NCI-H524 (cell line): ENCODE data around the gene OR1N2.
"Not testable (repeated sequence)": the region's sequence is repeated elsewhere in the genome, so short reads cannot be mapped to it uniquely, and the experiment has no call there.

Experiments
- DNase-seq, 2 experiments: peaks; one replicate each; lab custom pipeline; 2025; lab: John Stamatoyannopoulos, UW

OR1N2 gene

GRCh38 chr9:122552812-122553211 is at the start of gene OR1N2:
Gene OR1N2 (plus strand): TSS chr9:122553112. CDS start chr9:122553212, 100 bp downstream.
- DNase-seq, result no peak

DNA sequence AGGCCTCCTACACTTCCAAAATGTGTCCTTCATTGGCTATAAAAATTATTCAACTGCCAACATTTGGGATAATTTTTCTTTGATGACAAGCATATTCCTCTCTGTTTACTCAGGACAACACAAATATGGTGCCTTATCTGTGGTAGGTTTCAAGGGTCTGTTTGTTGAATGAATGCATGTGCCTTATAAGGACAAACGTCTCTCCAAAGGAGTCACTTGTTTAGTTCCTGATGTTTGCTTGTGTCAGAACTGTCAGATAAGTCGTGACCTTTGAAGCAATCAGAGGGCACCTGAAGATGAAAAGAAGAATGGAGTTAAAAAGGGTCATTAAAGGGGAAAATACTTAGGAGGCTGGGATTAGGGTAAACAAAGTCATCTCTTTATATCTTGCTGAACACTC is 45.9 kb upstream of the OR1N2 start:
- no peak for DNase-seq

DNA sequence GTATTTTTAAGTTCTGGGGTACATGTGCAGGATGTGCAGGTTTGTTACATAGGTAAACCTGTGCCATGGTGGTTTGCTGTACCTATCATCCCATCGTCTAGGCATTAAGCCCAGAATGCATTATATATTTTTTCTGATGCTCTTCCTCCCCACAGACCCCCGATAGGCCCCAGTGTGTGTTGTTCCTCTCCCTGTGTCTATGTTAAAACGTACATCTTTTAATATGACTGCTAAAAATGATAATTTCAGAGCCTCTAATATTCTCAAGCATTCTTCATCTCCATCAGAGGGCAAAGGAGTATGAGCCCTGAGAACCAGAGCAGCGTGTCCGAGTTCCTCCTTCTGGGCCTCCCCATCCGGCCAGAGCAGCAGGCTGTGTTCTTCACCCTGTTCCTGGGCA is 42.4 kb upstream of the OR1N2 start, which contains the start of gene OR1J2:
Gene OR1J2 (plus strand): TSS at position 301 of the 400 bp plus-strand sequence. CDS start 0 bp downstream, at position 301.
- DNase-seq, result no peak

GRCh38 chr9:122518226-122518625 is 34.7 kb upstream of the OR1N2 start:
- no peak for DNase-seq

- DNase-seq, result no peak
Observed at GRCh38 chr9:122518841-122519240, 34.1 kb upstream of the OR1N2 start, which contains the start of gene OR1J4. Gene OR1J4 (plus strand): TSS chr9:122519141. CDS start chr9:122519141, 0 bp downstream.

- no peak for DNase-seq
Observed at GRCh38 chr9:122519376-122519775, 33.5 kb upstream of the OR1N2 start.

GRCh38 chr9:122526602-122527001 is 26.3 kb upstream of the OR1N2 start:
- no peak for DNase-seq

DNA sequence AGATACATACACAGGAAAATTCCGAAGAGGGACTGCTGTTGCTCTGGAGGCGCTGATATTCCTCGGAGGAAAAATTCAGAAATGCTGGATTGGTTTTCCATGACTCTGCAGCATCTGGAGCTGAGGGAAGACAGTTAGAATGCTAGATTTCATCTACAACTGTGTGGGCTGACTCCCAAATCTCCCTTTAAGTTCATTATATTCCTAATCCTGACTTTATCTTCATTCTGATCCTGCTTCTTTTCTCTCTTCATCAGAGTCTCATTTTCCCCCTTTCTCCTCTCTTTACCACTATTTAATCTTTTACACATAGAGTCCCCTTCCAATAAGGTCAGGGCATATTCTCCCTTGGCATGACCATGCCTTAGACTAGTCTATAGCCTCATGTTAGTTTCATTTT is 25.7 kb upstream of the OR1N2 start, which contains the start of gene OR1N1:
Gene OR1N1 (minus strand): TSS at position 101 of the 400 bp plus-strand sequence. CDS start 0 bp downstream, at position 101.
- no peak for DNase-seq

GRCh38 chr9:122531157-122531556 is 21.8 kb upstream of the OR1N2 start:
- not testable (repeated sequence) for DNase-seq

GRCh38 chr9:122536134-122536533 is 16.8 kb upstream of the OR1N2 start:
- DNase-seq, result no peak

GRCh38 chr9:122537066-122537465 is 15.8 kb upstream of the OR1N2 start:
- not testable (repeated sequence) for DNase-seq

DNA sequence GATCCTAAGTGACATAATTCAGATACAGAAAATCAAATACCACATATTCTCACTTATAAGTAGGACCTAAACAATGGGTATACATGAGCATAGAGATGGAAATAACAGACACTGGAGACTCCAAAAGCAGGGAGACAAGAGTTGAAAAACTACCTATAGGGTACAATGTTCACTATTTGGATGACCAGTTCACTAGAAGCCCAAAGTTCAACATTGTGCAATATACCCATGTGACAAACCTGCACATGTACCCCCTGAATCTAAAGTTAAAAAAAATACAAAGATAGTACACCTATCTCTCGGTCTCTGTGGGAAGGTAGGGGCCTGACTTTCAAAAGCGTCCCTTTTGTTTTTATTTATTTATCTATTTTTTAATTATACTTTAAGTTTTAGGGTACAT is 14.2 kb upstream of the OR1N2 start:
- DNase-seq, result no peak

- DNase-seq, result no peak
Observed at GRCh38 chr9:122546196-122546595, 6.7 kb upstream of the OR1N2 start.

DNA sequence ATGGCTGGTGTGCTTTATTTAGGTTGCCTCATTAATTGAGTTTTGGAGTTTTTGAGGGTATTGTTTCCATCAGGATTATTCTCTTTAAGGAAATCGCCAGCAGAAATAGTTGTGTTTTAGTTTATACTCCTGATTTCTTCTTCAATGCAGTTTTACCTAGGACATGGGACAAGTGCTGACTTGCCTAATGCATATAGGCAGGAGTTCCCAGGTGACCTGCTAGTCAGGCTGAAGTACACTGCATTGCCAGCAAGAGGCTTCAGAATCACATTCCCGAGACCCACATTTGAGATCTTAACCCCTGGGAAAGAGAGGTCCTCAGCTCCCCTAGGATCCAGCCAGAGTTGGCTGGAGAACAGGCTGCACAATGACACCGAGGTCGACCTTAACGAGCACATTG is 1.5 kb upstream of the OR1N2 start:
- no peak for DNase-seq

DNA sequence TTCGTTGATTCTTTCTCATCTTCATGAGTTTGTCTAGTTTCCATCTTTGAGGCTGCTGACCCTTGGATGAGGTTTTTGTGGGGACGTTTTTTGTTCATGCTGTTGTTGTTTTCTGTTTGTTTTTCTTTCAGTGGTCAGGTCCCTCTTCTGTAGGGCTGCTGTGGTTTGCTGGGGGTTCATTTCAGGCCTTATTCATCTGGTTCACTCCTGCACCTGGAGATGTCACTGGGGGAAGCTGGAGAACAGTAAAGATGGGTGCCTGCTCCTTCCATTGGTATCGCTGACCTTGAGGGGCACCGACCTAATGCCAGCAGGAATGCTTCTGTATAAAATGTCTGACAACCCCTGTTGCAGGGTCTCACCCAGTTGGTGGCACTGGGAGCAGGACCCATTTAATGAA is 8.5 kb downstream of the OR1N2 start:
- no peak for DNase-seq

DNA sequence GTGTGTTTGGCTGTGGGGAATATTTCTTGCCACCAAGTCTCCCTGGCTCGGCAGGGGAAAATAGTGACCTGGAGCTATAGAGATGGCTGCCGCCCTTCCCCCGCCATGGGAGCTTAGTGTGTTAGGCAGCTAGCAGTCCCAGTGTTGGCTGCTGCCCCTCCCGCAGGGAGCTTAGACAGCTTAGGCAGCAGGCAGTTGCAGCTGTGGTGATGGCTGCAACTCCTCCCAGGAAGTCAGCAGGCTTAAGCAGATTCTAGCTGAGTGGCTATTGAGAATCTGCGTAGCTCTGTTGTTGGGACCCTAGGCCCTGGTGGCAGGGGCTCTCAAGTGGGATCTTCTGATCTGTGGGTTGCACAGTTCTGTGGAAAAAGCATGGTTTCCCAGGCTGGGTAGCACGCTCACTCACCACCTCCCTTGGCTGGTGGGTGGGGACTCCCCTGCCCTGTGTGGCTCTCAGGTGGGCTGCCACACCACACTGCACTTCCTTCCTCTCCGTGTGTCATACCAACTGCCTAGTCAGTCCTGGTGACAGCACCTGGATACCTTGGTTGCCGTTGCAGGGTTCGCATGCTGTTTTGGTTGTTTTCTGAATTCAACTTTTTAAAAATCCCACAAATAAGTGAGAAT is 9.3 kb downstream of the OR1N2 start:
- peak; percentile 14 to 84 for DNase-seq

GRCh38 chr9:122567901-122568300 is 15.0 kb downstream of the OR1N2 start:
- no peak for DNase-seq

DNA sequence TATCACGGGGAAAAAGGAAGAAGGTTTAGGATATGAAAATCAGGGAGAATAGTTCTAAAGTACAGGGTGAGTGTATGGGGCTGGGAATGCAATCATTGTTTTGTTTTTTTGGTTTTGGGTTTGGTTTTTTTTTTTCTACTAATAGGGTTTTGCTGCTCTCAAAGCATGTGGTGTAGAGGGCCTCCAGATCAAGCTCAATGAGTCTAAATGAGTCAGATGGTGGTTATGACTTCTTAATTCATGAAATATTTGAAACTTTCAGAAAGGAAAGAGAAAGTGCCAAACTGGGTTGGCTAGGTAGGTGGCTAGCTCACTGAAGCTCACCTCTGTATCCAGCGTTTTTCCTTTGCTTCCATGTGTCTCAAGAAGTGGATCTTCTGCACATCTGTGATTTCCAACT is 19.5 kb downstream of the OR1N2 start:
- DNase-seq, result no peak

DNA sequence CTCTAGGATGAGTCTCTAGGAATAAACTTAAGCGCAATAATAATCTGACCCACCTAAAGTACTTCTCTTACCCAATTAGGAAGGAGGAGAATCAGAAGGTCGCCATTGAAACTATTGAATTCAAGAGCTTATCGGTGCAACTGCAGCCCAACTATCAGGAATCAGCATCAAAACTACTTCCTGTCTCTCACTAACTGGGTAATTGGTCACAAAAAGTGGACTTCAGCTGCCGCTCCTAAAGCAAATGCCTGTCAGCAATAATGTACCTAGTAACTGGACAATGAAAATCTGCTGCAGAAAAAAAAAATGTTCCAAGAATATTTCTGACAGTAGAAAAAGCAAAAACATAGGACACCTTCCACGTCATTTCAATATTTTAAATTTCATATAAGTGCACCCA is 27.0 kb downstream of the OR1N2 start:
- DNase-seq, result no peak

- DNase-seq, result no peak
Observed at GRCh38 chr9:122580360-122580759, 27.4 kb downstream of the OR1N2 start.

- DNase-seq, result not testable (repeated sequence)
Observed at GRCh38 chr9:122583284-122583683, 30.4 kb downstream of the OR1N2 start, which contains the start of gene OR1L8. Gene OR1L8 (minus strand): TSS chr9:122583384. CDS start chr9:122568477, 14,907 bp downstream.
